IMR-90 (cell line): ENCODE results near the gene ZNF853. TPM values are rescaled to one million over a fixed set of nuclear protein-coding genes. Genes with fewer than 3 reads are reported as not detected.

ENCODE experiments used
- ATAC-seq: fragments of 200-7000 bp; cut with Tn5 transposase; 2 replicates; pipeline ENCODE4 v1.9.1; 2020; ENCODE audit warnings: low read depth, mild to moderate bottlenecking, moderate library complexity
- BruUV-seq: library from RNA; stranded (reverse); fragments of 400-500 nt; replicated peaks from 2 replicates; lab custom pipeline; 2021; lab: Mats Ljungman, UMichigan
- CTCF ChIA-PET: fragments of 300-600 bp; formaldehyde crosslinking; extraction: SDS; loops from one replicate; lab custom pipeline; 2021; ENCODE audit warnings: antibody characterized with exemption; lab: Yijun Ruan, JAX
- POLR2A ChIA-PET: fragments of 300-600 bp; sonication (Branson Sonifier 250); formaldehyde crosslinking; loops from one replicate; lab custom pipeline; 2022; ENCODE audit warnings: antibody characterized with exemption; ENCODE audit not compliant: unreplicated experiment; lab: Charles Lee
- DNase-seq: peaks from one replicate; pipeline ENCODE4 v3.0.0; 2013
- H2AFZ ChIP-seq: replicated peaks from 2 replicates; pipeline ENCODE3; 2013; ENCODE audit warnings: low read length, mild to moderate bottlenecking; ENCODE audit not compliant: poor library complexity
- H2AK5ac ChIP-seq: 2 replicates; pipeline ENCODE4 v1.6.1; 2013; ENCODE audit warnings: low read depth, low read length, inconsistent platforms
- H2AK9ac ChIP-seq: replicated peaks from 2 replicates; pipeline ENCODE3; 2013; ENCODE audit warnings: mild to moderate bottlenecking, low read depth, low read length, moderate library complexity; ENCODE audit not compliant: poor library complexity
- H2BK120ac ChIP-seq: 2 replicates; pipeline ENCODE4 v1.6.1; 2013; ENCODE audit warnings: low read depth, low read length, inconsistent platforms
- H2BK15ac ChIP-seq: 3 replicates; pipeline ENCODE4 v1.6.1; 2013; ENCODE audit warnings: low read depth, low read length, inconsistent platforms
- H2BK20ac ChIP-seq: 2 replicates; pipeline ENCODE4 v1.6.1; 2013; ENCODE audit warnings: low read depth, mild to moderate bottlenecking, inconsistent platforms, low read length, moderate library complexity
- H2BK5ac ChIP-seq: 2 replicates; pipeline ENCODE4 v1.6.1; 2013; ENCODE audit warnings: mild to moderate bottlenecking, low read depth, low read length, inconsistent platforms; ENCODE audit not compliant: poor library complexity, severe bottlenecking
- H3K14ac ChIP-seq: replicated peaks from 2 replicates; pipeline ENCODE4 v1.6.1; 2013; ENCODE audit warnings: low read depth, low read length, inconsistent platforms
- H3K18ac ChIP-seq: 2 replicates; pipeline ENCODE4 v1.6.1; 2013; ENCODE audit warnings: low read depth, low read length, control low read depth
- H3K23ac ChIP-seq: 2 replicates; pipeline ENCODE4 v1.6.1; 2013; ENCODE audit warnings: low read depth, low read length, inconsistent platforms
- H3K27ac ChIP-seq: 2 replicates; pipeline ENCODE4 v1.5.1; 2013; ENCODE audit warnings: mild to moderate bottlenecking, control low read depth, low read length; ENCODE audit not compliant: insufficient read depth
- H3K27me3 ChIP-seq: 2 replicates; pipeline ENCODE4 v1.6.1; 2013; ENCODE audit warnings: low read length; ENCODE audit not compliant: control insufficient read depth, insufficient read depth
- H3K36me3 ChIP-seq: 2 replicates; pipeline ENCODE4 v1.6.1; 2013; ENCODE audit warnings: low read length, mixed read lengths; ENCODE audit not compliant: control insufficient read depth, insufficient read depth
- H3K4ac ChIP-seq: 2 replicates; pipeline ENCODE4 v1.6.1; 2013; ENCODE audit warnings: low read depth, low read length, inconsistent platforms
- H3K4me1 ChIP-seq: 2 replicates; pipeline ENCODE4 v1.6.1; 2013; ENCODE audit warnings: low read length, mixed read lengths; ENCODE audit not compliant: control insufficient read depth, insufficient read depth
- H3K4me2 ChIP-seq: 2 replicates; pipeline ENCODE4 v1.6.1; 2013; ENCODE audit warnings: low read depth, mild to moderate bottlenecking, control low read depth, low read length, moderate library complexity
- H3K4me3 ChIP-seq: 2 replicates; pipeline ENCODE4 v1.5.1; 2013; ENCODE audit warnings: low read depth, mild to moderate bottlenecking, control low read depth, low read length, moderate library complexity; ENCODE audit not compliant: insufficient read depth
- H3K56ac ChIP-seq: 2 replicates; pipeline ENCODE4 v1.6.1; 2013; ENCODE audit warnings: low read length, inconsistent platforms; ENCODE audit not compliant: insufficient read depth; ENCODE audit errors: extremely low read depth
- H3K79me1 ChIP-seq, 2 experiments: 2 replicates each; pipeline ENCODE4 v1.6.1; 2013; ENCODE audit warnings: low read length in 2 of 2, inconsistent platforms in 1 of 2, low read depth in 1 of 2
- H3K9ac ChIP-seq: 2 replicates; pipeline ENCODE4 v1.6.1; 2013; ENCODE audit warnings: low read depth, low read length, control low read depth
- H3K9me1 ChIP-seq: 2 replicates; pipeline ENCODE4 v1.6.1; 2013; ENCODE audit warnings: low read length, inconsistent platforms; ENCODE audit not compliant: insufficient read depth
- H3K9me3 ChIP-seq: 2 replicates; pipeline ENCODE4 v1.6.1; 2013; ENCODE audit warnings: low read length; ENCODE audit not compliant: control insufficient read depth, insufficient read depth
- H4K20me1 ChIP-seq: 2 replicates; pipeline ENCODE4 v1.6.1; 2013; ENCODE audit warnings: low read length, inconsistent platforms; ENCODE audit not compliant: insufficient read depth
- H4K5ac ChIP-seq: 2 replicates; pipeline ENCODE4 v1.6.1; 2013; ENCODE audit warnings: mild to moderate bottlenecking, low read depth, low read length, control low read depth
- H4K8ac ChIP-seq, 2 experiments: 2 replicates each; pipeline ENCODE4 v1.6.1; 2013; ENCODE audit warnings: low read depth in 2 of 2, low read length in 2 of 2, control low read depth in 1 of 2, inconsistent platforms in 1 of 2
- H4K91ac ChIP-seq: 2 replicates; pipeline ENCODE4 v1.6.1; 2013; ENCODE audit warnings: low read depth, low read length, inconsistent platforms; ENCODE audit not compliant: insufficient read depth
- CTCF ChIP-seq: conservative IDR thresholded peaks from 2 replicates; pipeline ENCODE4 v1.5.1; 2012; ENCODE audit warnings: mild to moderate bottlenecking, low read depth, low read length, improper control_type of control experiment
- FOS ChIP-seq: fragments of 150-350 bp; IDR thresholded peaks from 2 replicates; pipeline ENCODE4 v1.6.1; 2016; ENCODE audit warnings: low read depth, low read length
- MAFK ChIP-seq: IDR thresholded peaks from 2 replicates; pipeline ENCODE4 v1.6.1; 2012; ENCODE audit warnings: low read depth, low read length, improper control_type of control experiment
- NFE2L2 ChIP-seq: fragments of 150-350 bp; IDR thresholded peaks from 2 replicates; pipeline ENCODE4 v1.6.1; 2016; ENCODE audit warnings: low read depth, mild to moderate bottlenecking, low read length
- RAD21 ChIP-seq: IDR thresholded peaks from 2 replicates; pipeline ENCODE4 v1.6.1; 2012; ENCODE audit warnings: low read length, improper control_type of control experiment
- RCOR1 ChIP-seq: IDR thresholded peaks from 2 replicates; pipeline ENCODE4 v1.6.1; 2012; ENCODE audit warnings: mild to moderate bottlenecking, low read length, improper control_type of control experiment; ENCODE audit not compliant: insufficient replicate concordance
- RFX5 ChIP-seq: IDR thresholded peaks from 2 replicates; pipeline ENCODE4 v1.8.0; 2012; ENCODE audit warnings: low read depth, mild to moderate bottlenecking, low read length, moderate library complexity
- SMC3 ChIP-seq: fragments of 150-350 bp; IDR thresholded peaks from 2 replicates; pipeline ENCODE4 v1.6.1; 2016; ENCODE audit warnings: low read depth, mild to moderate bottlenecking, antibody characterized with exemption, low read length, moderate library complexity
- WGBS, 2 experiments: methylation state at CpG; one replicate each; pipeline versions ENCODE4 v1.1.5 to v1.1.7; 2013; ENCODE audit warnings: missing lambda C conversion rate in 2 of 2; ENCODE audit not compliant: insufficient read length in 1 of 2; ENCODE audit errors: extremely low coverage in 2 of 2; 5-methylcytosine and 5-hydroxymethylcytosine counted together
- dilution Hi-C: fragments of 300-500 bp; cut with HindIII; formaldehyde crosslinking; loops from one replicate; pipeline ENCODE4 v1.14.3; 2018; ENCODE audit warnings: low sequenced_read_pairs; ENCODE audit not compliant: unreplicated experiment
- in situ Hi-C: fragments of 300-500 bp; cut with MboI; formaldehyde crosslinking; loops from 3 replicates; pipeline ENCODE4 v1.14.3; 2019; ENCODE audit warnings: low sequenced_read_pairs, inconsistent platforms, mixed read lengths
- intact Hi-C: fragments of 100-400 bp; cut with micrococcal nuclease; formaldehyde crosslinking; loops from 2 replicates; pipeline ENCODE4 v1.10.0; 2022
- polyA plus RNA-seq, 3 experiments: library from polyadenylated mRNA; depleted of rRNA; stranded (reverse); fragments of >200 nt; gene quantifications; 2 replicates each; pipeline ENCODE4 v1.2.3, GENCODE V29; 2012; ENCODE audit warnings: low replicate concordance in 1 of 3
- total RNA-seq: library from RNA; depleted of rRNA; stranded (reverse); fragments of >200 nt; gene quantifications from 2 replicates; pipeline ENCODE4 v1.2.3, GENCODE V29; 2012
- TF ChIP-seq, protein P1 (sequence below): fragments of 150-350 bp; IDR thresholded peaks from 2 replicates; pipeline ENCODE4 v1.6.1; 2017; ENCODE audit warnings: mild to moderate bottlenecking, antibody characterized with exemption, low read length, low read depth
- TF ChIP-seq, protein P2 (sequence below): fragments of 150-350 bp; IDR thresholded peaks from 2 replicates; pipeline ENCODE4 v1.6.1; 2016; ENCODE audit warnings: low read depth, mild to moderate bottlenecking, low read length, moderate library complexity, borderline replicate concordance

Gene ZNF853
- total and polyA plus RNA-seq, 2 of the 4 experiments (the other 2 are of a cell fraction): 3.4 TPM

- Histone ChIP-seq H3K23ac (no peak overlapping the region), H3K36me3 (peaks cover 5% of the 10 kb centered on the region; the same call in 1 of the 2 replicates), H3K18ac (no peak overlapping the region), H4K5ac (no peak overlapping the region), H2BK20ac (no peak overlapping the region), H3K27ac (no peak overlapping the region), H4K91ac (no peak overlapping the region), H2AK9ac (no peak overlapping the region), H3K4me1 (peaks cover 3% of the 10 kb centered on the region; the same call in 1 of the 2 replicates), H2BK5ac (no peak overlapping the region), H3K4me3 (no peak overlapping the region), H2AK5ac (no peak overlapping the region), H3K4me2 (no peak overlapping the region), H3K14ac (no peak overlapping the region), H4K8ac (no peak overlapping the region), H3K79me1 (no peaks in the 10 kb centered on the region), H4K20me1 (no peaks in the 10 kb centered on the region), H2AFZ (no peak overlapping the region), H3K9me1 (no peaks in the 10 kb centered on the region), H2BK120ac (no peak overlapping the region), H2BK15ac (no peak overlapping the region), H3K9ac (no peak overlapping the region), H3K27me3 (peaks cover 6% of the 10 kb centered on the region; the same call in 1 of the 2 replicates), H3K9me3 (no peaks in the 10 kb centered on the region), H3K4ac (no peak overlapping the region), H3K56ac (no peak overlapping the region)
- ChIA-PET CTCF (no interaction called here), POLR2A (no interaction called here)
- in situ Hi-C loops (no loop called here), dilution Hi-C loops (no loop called here), intact Hi-C loops (no loop called here)
- 40% methylated on average over 1 of the region's 7 CpGs; no CpG with 5 or more reads in 1 of the 2 experiments for WGBS, 2 experiments
- TF ChIP-seq RCOR1 (no peak), FOS (no peak), NFE2L2 (no peak), CTCF (no peak), RAD21 (no peak), MAFK (no peak), SMC3 (no peak), RFX5 (no peak)
- TF ChIP-seq, protein P1, sequence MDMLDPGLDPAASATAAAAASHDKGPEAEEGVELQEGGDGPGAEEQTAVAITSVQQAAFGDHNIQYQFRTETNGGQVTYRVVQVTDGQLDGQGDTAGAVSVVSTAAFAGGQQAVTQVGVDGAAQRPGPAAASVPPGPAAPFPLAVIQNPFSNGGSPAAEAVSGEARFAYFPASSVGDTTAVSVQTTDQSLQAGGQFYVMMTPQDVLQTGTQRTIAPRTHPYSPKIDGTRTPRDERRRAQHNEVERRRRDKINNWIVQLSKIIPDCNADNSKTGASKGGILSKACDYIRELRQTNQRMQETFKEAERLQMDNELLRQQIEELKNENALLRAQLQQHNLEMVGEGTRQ: no peak
- TF ChIP-seq, protein P2, sequence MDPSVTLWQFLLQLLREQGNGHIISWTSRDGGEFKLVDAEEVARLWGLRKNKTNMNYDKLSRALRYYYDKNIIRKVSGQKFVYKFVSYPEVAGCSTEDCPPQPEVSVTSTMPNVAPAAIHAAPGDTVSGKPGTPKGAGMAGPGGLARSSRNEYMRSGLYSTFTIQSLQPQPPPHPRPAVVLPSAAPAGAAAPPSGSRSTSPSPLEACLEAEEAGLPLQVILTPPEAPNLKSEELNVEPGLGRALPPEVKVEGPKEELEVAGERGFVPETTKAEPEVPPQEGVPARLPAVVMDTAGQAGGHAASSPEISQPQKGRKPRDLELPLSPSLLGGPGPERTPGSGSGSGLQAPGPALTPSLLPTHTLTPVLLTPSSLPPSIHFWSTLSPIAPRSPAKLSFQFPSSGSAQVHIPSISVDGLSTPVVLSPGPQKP: no peak
- ATAC-seq (no peak), DNase-seq (no peak)
- no TSS peak for BruUV-seq
Observed at GRCh38 chr7:6612819-6613218, 2.6 kb upstream of the ZNF853 start.
